ENCODE measurements around the gene RNF40. TPM values are rescaled to one million over a fixed set of nuclear protein-coding genes. Genes with fewer than 3 reads are reported as not detected.

RNF40 gene
- 64.1 and 80.2 TPM in 2 replicates for total RNA-seq (2014; rRNA removed)
- Bru-seq, nascent RNA, result percentile 75 among the genes with signal in this experiment
- BruChase-seq, experiment 1, labeled RNA remaining after a 6-hour chase, result percentile 94 among the genes with signal in this experiment
- BruChase-seq, experiment 2, labeled RNA remaining after a 2-hour chase, result percentile 88 among the genes with signal in this experiment
- long read RNA-seq, full-length matches to known transcripts, result 37 of 131 reads
- long read RNA-seq, partial matches to known transcripts, result 62 of 131 reads
- long read RNA-seq, other reads (novel, unspliced or antisense), result 32 of 131 reads

GRCh38 chr16:30761928-30762902 lies at the start of gene RNF40, which contains the start of gene CFAP119:
Gene RNF40 (plus strand): TSS chr16:30762322. CDS start chr16:30762546, 224 bp downstream.
Gene CFAP119 (minus strand): TSS chr16:30762062. CDS start chr16:30761748, 314 bp downstream.
- Histone ChIP-seq H3K9me3 (ENCODE audit: low read length) (no peaks in the 10 kb centered on the region), H3K9me2 (replicated peaks; ENCODE audit: low read length) (no peaks in the 10 kb centered on the region), H3K4me1 (ENCODE audit: insufficient read depth, low read length) (peaks cover 20% of the 10 kb centered on the region), H3F3A (ENCODE audit: low read length, unreplicated experiment) (no peaks in the 10 kb centered on the region), H3K27me3 (ENCODE audit: low read length) (no peaks in the 10 kb centered on the region), H3K79me2 (ENCODE audit: low read length) (peaks cover 33% of the 10 kb centered on the region), H3K27ac (ENCODE audit: low read length) (peak within 1 kb of the TSS; percentile 27), H4K20me1 (ENCODE audit: low read length) (peaks cover 4% of the 10 kb centered on the region; the same call in 1 of the 2 replicates), H3K36me3 (ENCODE audit: low read depth, low read length) (peaks cover 16% of the 10 kb centered on the region; the same call in 1 of the 2 replicates), H3K4me3 (ENCODE audit: low read length) (peak within 1 kb of the TSS; percentile 82), H3K4me2 (ENCODE audit: low read length) (peak within 1 kb of the TSS; percentile 93), H2AFZ (ENCODE audit: low read length) (peak within 1 kb of the TSS; percentile 78), H3K9ac (ENCODE audit: low read length) (peak within 1 kb of the TSS; percentile 84)
- ATAC-seq (peak; percentile 90), DNase-seq (peak; percentile 96)
- CTCF ChIA-PET, result interaction anchor here (0.5 kb wide), 1 partner anchor 170 kb away, joined by 6 read pairs; no protein-coding TSS in a partner anchor
- POLR2A ChIA-PET (ENCODE audit: unreplicated experiment), result no interaction called here
- BruUV-seq (replicated peaks), result TSS peak; percentile 72
- intact Hi-C loops (cut with micrococcal nuclease), result loop anchor here (2.0 to 5.0 kb wide), 2 partner anchors 21 to 105 kb away; partner anchors contain the start of gene FBRS
- TF ChIP-seq EZH2 (IDR thresholded peaks at IDR 0.05; ENCODE audit: low read length, unreplicated experiment) (no peak), EZH2phosphoT487 (IDR thresholded peaks at IDR 0.05; ENCODE audit: borderline replicate concordance, low read length) (no peak), CTCF (conservative IDR thresholded peaks at IDR 0.05; ENCODE audit: low read depth, low read length) (no peak)

GRCh38 chr16:30715750-30716445 lies 46.2 kb upstream of the RNF40 start:
- Histone ChIP-seq H3F3A (ENCODE audit: low read length, unreplicated experiment) (no peaks in the 10 kb centered on the region), H3K27me3 (ENCODE audit: low read length) (no peaks in the 10 kb centered on the region), H4K20me1 (ENCODE audit: low read length) (no peaks in the 10 kb centered on the region; the same call in 1 of the 2 replicates), H3K9me2 (replicated peaks; ENCODE audit: low read length) (no peaks in the 10 kb centered on the region), H3K27ac (ENCODE audit: low read length) (0 out of 2 replicates have a peak overlapping the region, but pooled peaks have one; percentile 10), H3K36me3 (ENCODE audit: low read depth, low read length) (peaks cover 59% of the 10 kb centered on the region), H3K9me3 (ENCODE audit: low read length) (no peaks in the 10 kb centered on the region), H3K4me3 (ENCODE audit: low read length) (no peak overlapping the region), H2AFZ (ENCODE audit: low read length) (no peak overlapping the region), H3K9ac (ENCODE audit: low read length) (no peak overlapping the region), H3K79me2 (ENCODE audit: low read length) (peaks cover 30% of the 10 kb centered on the region), H3K4me2 (ENCODE audit: low read length) (no peak overlapping the region), H3K4me1 (ENCODE audit: insufficient read depth, low read length) (peaks cover 24% of the 10 kb centered on the region)
- TF ChIP-seq EZH2phosphoT487 (IDR thresholded peaks at IDR 0.05; ENCODE audit: borderline replicate concordance, low read length), result no peak
- no peak for TF ChIP-seq EZH2 (IDR thresholded peaks at IDR 0.05; ENCODE audit: low read length, unreplicated experiment)
- TF ChIP-seq CTCF (conservative IDR thresholded peaks at IDR 0.05; ENCODE audit: low read depth, low read length), result no peak
- POLR2A ChIA-PET (ENCODE audit: unreplicated experiment), result no interaction called here
- intact Hi-C loops (cut with micrococcal nuclease), result no loop called here
- DNase-seq (peak; percentile 25), ATAC-seq (peak; percentile 47; the same call in 1 of the 2 replicates)
- no TSS peak for BruUV-seq (replicated peaks)
- CTCF ChIA-PET, result interaction anchor here (0.6 kb wide), 1 partner anchor 21 kb away, joined by 3 read pairs; no protein-coding TSS in a partner anchor
